Gastrocnemius medialis (tissue), 4 donors: ENCODE data around the gene ASMTL. TPM values are rescaled to one million over a fixed set of nuclear protein-coding genes. Genes with fewer than 3 reads are reported as not detected.
"Not testable (repeated sequence)": the region's sequence is repeated elsewhere in the genome, so short reads cannot be mapped to it uniquely, and the experiment has no call there.

Experiments used
- ATAC-seq, 2 donors: fragments of 150-250 bp; one replicate each; pipeline ENCODE4 v1.9.1; 2016
- DNase-seq, 2 donors: peaks; one replicate each; pipeline ENCODE4 v3.0.0-alpha.2; 2019
- H3K27ac ChIP-seq, 4 donors: fragments of 200-600 bp; sonication (generic); 1 replicate in 1 of 4; 2 replicates in 3 of 4; pipeline ENCODE4 v1.5.1; 2016 to 2018; ENCODE audit warnings: mild to moderate bottlenecking in 2 of 4, moderate library complexity in 1 of 4
- H3K27me3 ChIP-seq, 3 donors: fragments of 200-600 bp; sonication (generic) in 2 of 3; 1 replicate in 1 of 3; 2 replicates in 2 of 3; pipeline versions ENCODE4 v1.5.1 to v1.6.0; 2016 to 2019; ENCODE audit warnings: mild to moderate bottlenecking in 1 of 3, moderate library complexity in 1 of 3
- H3K36me3 ChIP-seq, 2 donors: fragments of 200-600 bp; sonication (generic) in 1 of 2; one replicate each; pipeline ENCODE4 v1.5.1; 2017 to 2018
- H3K4me1 ChIP-seq, 2 donors: fragments of 200-600 bp; sonication (generic) in 1 of 2; one replicate each; pipeline ENCODE4 v1.5.1; 2016 to 2017; ENCODE audit warnings: mild to moderate bottlenecking in 2 of 2
- H3K4me3 ChIP-seq, 4 donors: fragments of 200-600 bp; sonication (generic) in 3 of 4; 1 replicate in 1 of 4; 2 replicates in 3 of 4; pipeline ENCODE4 v1.5.1; 2016 to 2019; ENCODE audit warnings: mild to moderate bottlenecking in 2 of 4
- H3K9me3 ChIP-seq, 3 donors: fragments of 200-600 bp; sonication (generic) in 2 of 3; 1 replicate in 1 of 3; 2 replicates in 2 of 3; pipeline ENCODE4 v1.5.1; 2016 to 2019
- POLR2A ChIP-seq, 2 donors: fragments of 450-650 bp; IDR thresholded peaks; one replicate each; pipeline ENCODE4 v1.6.1; 2017; ENCODE audit warnings: antibody characterized with exemption in 2 of 2, mild to moderate bottlenecking in 2 of 2, moderate library complexity in 2 of 2
- in situ Hi-C, 4 donors: fragments of 200-750 bp; cut with MboI; loops; one replicate each; pipeline versions ENCODE4 v1.15.0 to v1.8.0; 2017; ENCODE audit warnings: low sequenced_read_pairs in 4 of 4
- intact Hi-C: fragments of 100-400 bp; cut with DNase I; formaldehyde crosslinking; loops from one replicate; pipeline ENCODE4 v1.15.1; 2023; ENCODE audit warnings: low total_unique reads
- total RNA-seq, 4 donors: library from RNA; depleted of rRNA; stranded (reverse); fragments of >200 nt; gene quantifications; one replicate each; pipeline versions ENCODE4 v1.1.0 to v1.2.3, GENCODE V29; 2016
- TF ChIP-seq, protein P1 (sequence below), 5 experiments: fragments of 450-650 bp in 3 of 5; fragments of 200-600 bp in 2 of 5; sonication (generic) in 2 of 5; IDR thresholded peaks in 4 of 5; conservative IDR thresholded peaks in 1 of 5; 1 replicate in 4 of 5; 2 replicates in 1 of 5; pipeline ENCODE4 v1.5.1; 2016 to 2019; ENCODE audit warnings: antibody characterized with exemption in 5 of 5, mild to moderate bottlenecking in 3 of 5, moderate library complexity in 3 of 5

The ASMTL gene
- total RNA-seq, 4 donors from 2014 or later: 13.6 to 19.5 (median 13.9) TPM

DNA sequence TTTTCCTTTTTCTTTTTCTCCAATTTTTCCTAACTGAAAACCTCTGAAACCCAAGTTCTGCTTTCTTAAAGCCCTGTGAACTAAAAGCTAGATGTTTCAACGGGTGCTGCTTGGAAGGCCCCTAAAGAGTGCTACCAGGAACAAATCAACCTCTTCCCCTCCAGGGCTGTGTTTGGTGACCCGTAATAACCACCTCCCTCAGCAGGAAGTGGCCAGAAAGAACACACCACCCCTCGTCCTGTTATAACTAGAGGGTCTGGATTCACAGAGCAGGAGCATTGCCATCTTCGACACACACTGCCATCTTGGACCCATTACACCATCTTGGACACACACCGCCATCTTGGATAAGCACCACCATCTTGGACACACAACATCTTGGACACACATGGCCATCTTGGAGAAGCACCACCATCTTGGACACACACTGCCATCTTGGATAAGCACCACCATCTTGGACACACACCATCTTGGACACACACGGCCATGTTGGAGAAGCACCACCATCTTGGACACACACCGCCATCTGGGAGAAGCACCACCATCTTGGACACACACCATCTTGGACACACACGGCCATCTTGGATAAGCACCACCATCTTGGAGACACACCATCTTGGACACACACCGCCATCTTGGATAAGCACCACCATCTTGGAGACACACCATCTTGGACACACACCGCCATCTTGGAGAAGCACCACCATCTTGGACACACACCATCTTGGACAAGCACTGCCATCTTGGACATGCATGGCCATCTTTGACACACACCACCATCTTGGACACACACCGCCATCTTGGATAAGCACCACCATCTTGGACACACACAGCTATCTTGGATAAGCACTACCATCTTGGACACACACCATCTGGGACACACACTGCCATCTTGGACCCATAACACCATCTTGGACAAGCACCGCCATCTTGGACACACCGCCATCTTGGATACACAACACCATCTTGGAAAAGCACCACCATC lies 5.4 kb downstream of the ASMTL start:
- H3K4me3 ChIP-seq, H3K9me3 ChIP-seq, in situ Hi-C loops, H3K36me3 ChIP-seq, H3K27me3 ChIP-seq, intact Hi-C loops, ATAC-seq, H3K27ac ChIP-seq: not testable (repeated sequence)
- H3K4me1 ChIP-seq: peaks cover 10 to 12% of the 10 kb centered on the region in 2 donors
- DNase-seq: peak in 1 of 2 donors; percentile 3

DNA sequence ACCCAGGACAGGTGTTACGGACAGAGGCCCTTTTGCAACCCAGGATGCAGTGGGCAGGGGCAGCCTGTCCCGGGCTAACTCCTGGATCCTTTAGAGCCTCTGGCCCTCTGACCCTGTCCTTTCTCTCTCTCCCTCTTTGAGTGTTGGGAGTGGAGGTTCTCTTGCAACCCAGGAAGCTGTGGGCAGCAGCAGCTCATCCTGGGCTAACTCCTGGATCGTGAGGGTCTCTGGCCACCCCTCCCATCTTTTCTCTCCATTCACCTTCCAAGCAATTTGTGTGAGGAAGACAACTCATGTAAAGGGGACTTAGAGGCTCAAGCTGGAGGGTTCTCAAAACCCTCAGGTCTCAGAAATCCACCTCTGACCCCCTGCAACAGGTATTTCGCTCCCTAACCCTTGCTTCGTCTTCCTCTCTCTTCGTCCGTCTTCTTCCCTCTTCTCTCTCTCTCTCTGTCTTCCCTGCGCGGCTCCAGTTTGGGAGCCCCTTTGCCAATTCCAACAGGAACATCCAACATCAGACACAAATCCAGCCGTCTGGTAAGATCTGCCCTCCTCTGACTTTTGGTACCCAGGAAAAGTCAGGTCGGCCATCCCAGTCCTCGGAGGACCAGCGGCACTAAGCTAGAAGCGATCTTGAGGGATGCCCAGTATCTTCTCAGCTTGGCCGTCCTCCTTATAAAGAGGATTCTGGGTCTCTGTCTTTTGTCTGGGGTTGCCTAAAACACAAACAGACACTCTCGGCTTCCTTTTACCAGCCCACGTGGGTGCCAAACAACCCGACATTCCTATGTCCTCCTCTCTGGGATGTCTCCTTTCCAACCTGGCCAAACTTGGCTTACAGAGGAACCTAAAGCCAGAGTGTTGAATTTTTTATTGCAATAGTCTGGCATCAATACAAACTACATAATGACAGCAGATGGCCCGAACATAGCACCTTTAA lies 7.9 kb downstream of the ASMTL start:
- Histone ChIP-seq H3K4me3 (no peak overlapping the region), H3K36me3 (peaks cover 0 to 5% of the 10 kb centered on the region in 2 donors), H3K27ac (no peak overlapping the region), H3K27me3 (no peaks in the 10 kb centered on the region), H3K4me1 (no peaks in the 10 kb centered on the region), H3K9me3 (no peaks in the 10 kb centered on the region)
- intact Hi-C loops: no loop called here
- ATAC-seq (no peak), DNase-seq (peak in 1 of 2 donors; percentile 1)
- in situ Hi-C loops: no loop called here
- TF ChIP-seq POLR2A (IDR thresholded peaks at IDR 0.05): no peak
- TF ChIP-seq, protein P1, sequence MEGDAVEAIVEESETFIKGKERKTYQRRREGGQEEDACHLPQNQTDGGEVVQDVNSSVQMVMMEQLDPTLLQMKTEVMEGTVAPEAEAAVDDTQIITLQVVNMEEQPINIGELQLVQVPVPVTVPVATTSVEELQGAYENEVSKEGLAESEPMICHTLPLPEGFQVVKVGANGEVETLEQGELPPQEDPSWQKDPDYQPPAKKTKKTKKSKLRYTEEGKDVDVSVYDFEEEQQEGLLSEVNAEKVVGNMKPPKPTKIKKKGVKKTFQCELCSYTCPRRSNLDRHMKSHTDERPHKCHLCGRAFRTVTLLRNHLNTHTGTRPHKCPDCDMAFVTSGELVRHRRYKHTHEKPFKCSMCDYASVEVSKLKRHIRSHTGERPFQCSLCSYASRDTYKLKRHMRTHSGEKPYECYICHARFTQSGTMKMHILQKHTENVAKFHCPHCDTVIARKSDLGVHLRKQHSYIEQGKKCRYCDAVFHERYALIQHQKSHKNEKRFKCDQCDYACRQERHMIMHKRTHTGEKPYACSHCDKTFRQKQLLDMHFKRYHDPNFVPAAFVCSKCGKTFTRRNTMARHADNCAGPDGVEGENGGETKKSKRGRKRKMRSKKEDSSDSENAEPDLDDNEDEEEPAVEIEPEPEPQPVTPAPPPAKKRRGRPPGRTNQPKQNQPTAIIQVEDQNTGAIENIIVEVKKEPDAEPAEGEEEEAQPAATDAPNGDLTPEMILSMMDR (IDR thresholded peaks at IDR 0.05 in 4 of 5, conservative IDR thresholded peaks at IDR 0.05 in 1 of 5): no peak

DNA sequence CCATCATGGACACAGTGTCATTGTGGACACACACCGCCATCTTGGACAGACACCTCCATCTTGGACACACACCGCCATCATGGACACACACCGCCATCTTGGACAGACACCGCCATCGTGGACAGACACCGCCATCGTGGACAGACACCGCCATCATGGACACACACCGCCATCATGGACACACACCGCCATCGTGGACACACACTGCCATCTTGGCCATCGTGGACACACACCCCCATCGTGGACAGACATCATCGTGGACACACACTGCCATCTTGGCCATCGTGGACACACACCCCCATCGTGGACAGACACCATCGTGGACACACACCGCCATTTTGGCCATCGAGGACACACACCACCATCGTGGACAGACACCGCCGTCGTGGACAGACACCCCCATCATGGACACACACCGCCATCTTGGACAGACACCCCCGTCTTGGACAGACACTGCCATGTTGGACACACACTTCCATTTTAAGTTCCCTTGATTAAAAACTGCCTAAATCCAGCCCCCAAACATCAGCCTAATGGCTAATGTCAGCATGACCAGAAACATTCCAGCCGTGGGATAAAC lies 9.1 kb downstream of the ASMTL start:
- in situ Hi-C loops: no loop called here
- intact Hi-C loops: no loop called here

DNA sequence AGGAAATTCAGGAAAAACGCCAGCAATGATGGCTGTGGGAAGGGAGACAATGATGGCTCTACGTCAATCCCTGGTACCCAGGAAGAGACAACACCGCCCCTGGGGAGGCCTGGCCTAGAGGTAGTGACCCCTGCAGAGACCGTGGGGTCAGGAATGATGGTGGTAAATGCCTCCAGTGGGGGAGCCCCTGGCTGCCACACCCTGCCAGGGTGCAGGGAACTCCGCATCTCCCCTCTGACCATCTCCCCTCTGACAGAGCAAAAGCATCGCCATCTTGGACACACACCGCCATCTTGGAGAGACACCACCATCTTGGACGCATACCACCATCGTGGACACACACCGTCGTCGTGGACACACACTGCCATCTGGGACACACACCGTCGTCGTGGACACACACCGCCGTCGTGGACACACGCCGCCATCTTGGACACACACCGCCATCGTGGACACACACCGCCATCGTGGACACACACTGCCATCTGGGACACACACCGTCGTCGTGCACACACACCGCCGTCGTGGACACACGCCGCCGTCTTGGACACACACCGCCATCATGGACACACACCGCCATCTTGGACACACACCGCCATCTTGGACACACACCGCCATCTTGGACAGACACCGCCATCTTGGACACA lies 9.9 kb downstream of the ASMTL start:
- ATAC-seq (no peak), DNase-seq (peak in 1 of 2 donors; percentile 6)
- Histone ChIP-seq H3K36me3 (peaks cover 0 to 5% of the 10 kb centered on the region in 2 donors), H3K4me3 (no peak overlapping the region), H3K27ac (no peak overlapping the region), H3K9me3 (no peaks in the 10 kb centered on the region), H3K4me1 (no peaks in the 10 kb centered on the region), H3K27me3 (no peaks in the 10 kb centered on the region)
- intact Hi-C loops (no loop called here), in situ Hi-C loops (no loop called here)
- TF ChIP-seq, protein P1 (IDR thresholded peaks at IDR 0.05 in 4 of 5, conservative IDR thresholded peaks at IDR 0.05 in 1 of 5): no peak
- TF ChIP-seq POLR2A (IDR thresholded peaks at IDR 0.05): no peak

More for the DNA sequence above, 9.1 kb downstream of the ASMTL start:
- no peaks in the 10 kb centered on the region for H3K9me3 ChIP-seq
- peaks cover 0 to 5% of the 10 kb centered on the region in 2 donors for H3K36me3 ChIP-seq
- TF ChIP-seq, protein P1 (IDR thresholded peaks at IDR 0.05 in 4 of 5, conservative IDR thresholded peaks at IDR 0.05 in 1 of 5): no peak
- TF ChIP-seq POLR2A (IDR thresholded peaks at IDR 0.05): no peak
- no peaks in the 10 kb centered on the region for H3K27me3 ChIP-seq
- DNase-seq (peak in 1 of 2 donors; percentile 5), ATAC-seq (no peak)
- H3K4me1 ChIP-seq: no peaks in the 10 kb centered on the region
- H3K27ac ChIP-seq: no peak overlapping the region
- no peak overlapping the region for H3K4me3 ChIP-seq
